Uterus (tissue), 4 donors: ENCODE results near the gene CD2AP. TPM values are rescaled to one million over a fixed set of nuclear protein-coding genes. Genes with fewer than 3 reads are reported as not detected.

Experiments
- DNase-seq, 2 donors: peaks; one replicate each; pipeline ENCODE4 v3.0.0-alpha.2; 2019 to 2020
- H3K27ac ChIP-seq, 2 donors: fragments of 200-600 bp; sonication (generic); 1 replicate in 1 of 2; 2 replicates in 1 of 2; pipeline ENCODE4 v1.5.1; 2016 to 2018
- H3K27me3 ChIP-seq, 2 donors: fragments of 200-600 bp; sonication (generic); one replicate each; pipeline ENCODE4 v1.5.1; 2018 to 2019; ENCODE audit warnings: control low read depth in 1 of 2
- H3K36me3 ChIP-seq, 2 donors: fragments of 200-600 bp; sonication (generic); one replicate each; pipeline ENCODE4 v1.5.1; 2019; ENCODE audit warnings: control low read depth in 1 of 2
- H3K4me1 ChIP-seq, 2 donors: fragments of 200-600 bp; sonication (generic); one replicate each; pipeline ENCODE4 v1.5.1; 2018 to 2019; ENCODE audit warnings: control low read depth in 1 of 2
- H3K4me3 ChIP-seq, 2 donors: fragments of 200-600 bp; sonication (generic); 1 replicate in 1 of 2; 2 replicates in 1 of 2; pipeline ENCODE4 v1.5.1; 2018 to 2019; ENCODE audit warnings: mild to moderate bottlenecking in 1 of 2
- H3K9me3 ChIP-seq, 2 donors: fragments of 200-600 bp; sonication (generic); one replicate each; pipeline ENCODE4 v1.5.1; 2019; ENCODE audit warnings: control low read depth in 1 of 2
- POLR2A ChIP-seq, 2 donors: fragments of 450-650 bp; IDR thresholded peaks; one replicate each; pipeline ENCODE4 v1.6.1; 2016; ENCODE audit warnings: antibody characterized with exemption in 2 of 2, mild to moderate bottlenecking in 1 of 2, moderate library complexity in 1 of 2
- intact Hi-C: fragments of 100-400 bp; cut with DNase I; formaldehyde crosslinking; loops from one replicate; pipeline ENCODE4 v1.15.1; 2023; ENCODE audit warnings: low total_unique reads
- total RNA-seq, 4 donors: library from RNA; depleted of rRNA in 3 of 4; stranded (reverse); fragments of >200 nt in 3 of 4; gene quantifications; one replicate each; pipeline versions ENCODE4 v1.1.0 to v1.2.4, GENCODE V29; 2014 to 2023
- TF ChIP-seq, protein P1 (sequence below), 4 experiments: fragments of 200-600 bp in 2 of 4; fragments of 450-650 bp in 2 of 4; sonication (generic) in 2 of 4; IDR thresholded peaks; one replicate each; pipeline ENCODE4 v1.5.1; 2016 to 2019; ENCODE audit warnings: antibody characterized with exemption in 4 of 4, mild to moderate bottlenecking in 2 of 4, moderate library complexity in 1 of 4
- donor health status: DM: yes; HTN: yes; CAD: no.

CD2AP gene
- total RNA-seq, 4 donors from 2014 or later, result 11.0 to 63.9 (median 24.3) TPM

- Histone ChIP-seq H3K36me3 (no peaks in the 10 kb centered on the region), H3K27me3 (no peaks in the 10 kb centered on the region), H3K9me3 (no peaks in the 10 kb centered on the region), H3K4me3 (no peak overlapping the region), H3K4me1 (no peaks in the 10 kb centered on the region), H3K27ac (no peak overlapping the region)
- no peak for DNase-seq
- no peak for TF ChIP-seq POLR2A (IDR thresholded peaks at IDR 0.05)
- TF ChIP-seq, protein P1, sequence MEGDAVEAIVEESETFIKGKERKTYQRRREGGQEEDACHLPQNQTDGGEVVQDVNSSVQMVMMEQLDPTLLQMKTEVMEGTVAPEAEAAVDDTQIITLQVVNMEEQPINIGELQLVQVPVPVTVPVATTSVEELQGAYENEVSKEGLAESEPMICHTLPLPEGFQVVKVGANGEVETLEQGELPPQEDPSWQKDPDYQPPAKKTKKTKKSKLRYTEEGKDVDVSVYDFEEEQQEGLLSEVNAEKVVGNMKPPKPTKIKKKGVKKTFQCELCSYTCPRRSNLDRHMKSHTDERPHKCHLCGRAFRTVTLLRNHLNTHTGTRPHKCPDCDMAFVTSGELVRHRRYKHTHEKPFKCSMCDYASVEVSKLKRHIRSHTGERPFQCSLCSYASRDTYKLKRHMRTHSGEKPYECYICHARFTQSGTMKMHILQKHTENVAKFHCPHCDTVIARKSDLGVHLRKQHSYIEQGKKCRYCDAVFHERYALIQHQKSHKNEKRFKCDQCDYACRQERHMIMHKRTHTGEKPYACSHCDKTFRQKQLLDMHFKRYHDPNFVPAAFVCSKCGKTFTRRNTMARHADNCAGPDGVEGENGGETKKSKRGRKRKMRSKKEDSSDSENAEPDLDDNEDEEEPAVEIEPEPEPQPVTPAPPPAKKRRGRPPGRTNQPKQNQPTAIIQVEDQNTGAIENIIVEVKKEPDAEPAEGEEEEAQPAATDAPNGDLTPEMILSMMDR (IDR thresholded peaks at IDR 0.05), result no peak
- intact Hi-C loops, result no loop called here
Measured at GRCh38 chr6:47527274-47527673, 49.7 kb downstream of the CD2AP start.

- intact Hi-C loops, result no loop called here
- DNase-seq, result no peak
- Histone ChIP-seq H3K27ac (no peak overlapping the region), H3K9me3 (no peaks in the 10 kb centered on the region), H3K4me1 (no peaks in the 10 kb centered on the region), H3K4me3 (no peak overlapping the region), H3K27me3 (no peaks in the 10 kb centered on the region), H3K36me3 (no peaks in the 10 kb centered on the region)
- TF ChIP-seq, protein P1 (IDR thresholded peaks at IDR 0.05), result no peak
- TF ChIP-seq POLR2A (IDR thresholded peaks at IDR 0.05), result no peak
Measured at GRCh38 chr6:47529734-47530133, 52.1 kb downstream of the CD2AP start.

DNA sequence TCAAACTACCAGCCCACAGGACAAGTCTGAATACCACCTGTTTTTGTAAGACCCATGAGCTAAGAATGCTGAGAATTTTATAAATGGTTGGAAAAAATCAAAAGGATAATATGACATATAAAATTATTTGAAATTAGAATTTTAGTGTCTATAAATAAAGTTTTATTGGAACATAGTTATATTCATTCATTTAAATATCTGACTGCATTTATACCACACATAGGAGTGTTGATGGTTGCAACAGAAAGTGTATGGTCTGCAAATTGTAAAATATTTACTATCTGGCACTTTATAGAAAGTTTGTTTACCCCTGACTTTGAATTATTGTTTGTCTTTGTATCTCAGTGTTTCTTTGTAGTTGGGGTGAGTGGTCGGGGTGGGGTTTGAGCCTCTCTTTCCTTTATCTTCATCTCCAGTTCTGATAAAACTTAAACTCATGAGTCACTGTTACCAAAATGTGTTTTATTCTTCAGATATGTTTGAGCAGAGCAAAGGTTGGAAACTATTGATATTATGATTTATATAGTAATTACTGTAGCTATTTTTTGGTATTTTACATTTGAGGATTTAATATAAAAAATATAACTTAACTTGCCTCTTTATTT lies 55.5 kb downstream of the CD2AP start:
- H3K9me3 ChIP-seq, result no peaks in the 10 kb centered on the region
- H3K27me3 ChIP-seq, result no peaks in the 10 kb centered on the region
- DNase-seq, result no peak
- TF ChIP-seq, protein P1 (IDR thresholded peaks at IDR 0.05), result no peak
- no peak for TF ChIP-seq POLR2A (IDR thresholded peaks at IDR 0.05)
- H3K36me3 ChIP-seq, result no peaks in the 10 kb centered on the region
- H3K27ac ChIP-seq, result no peak overlapping the region
- H3K4me1 ChIP-seq, result no peaks in the 10 kb centered on the region
- no peak overlapping the region for H3K4me3 ChIP-seq
- intact Hi-C loops, result no loop called here

DNA sequence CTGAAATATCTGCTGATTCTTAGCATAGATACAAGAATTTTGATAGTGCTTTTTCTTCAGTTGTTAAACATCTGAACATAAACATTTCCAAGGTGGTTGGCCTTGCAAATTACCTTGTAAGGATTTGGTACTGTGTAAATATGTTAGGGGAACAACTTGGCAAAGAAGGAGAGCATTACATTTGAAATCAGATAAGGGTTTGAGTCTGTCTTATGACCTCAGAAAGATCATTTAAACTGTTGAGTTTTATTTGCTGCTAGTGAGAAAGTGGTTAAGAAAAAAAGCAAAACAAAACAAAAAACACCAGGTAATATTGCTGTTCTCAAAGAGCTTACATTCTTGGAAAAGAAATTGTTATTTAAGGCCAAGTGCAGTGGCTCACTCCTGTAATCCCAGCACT lies 56.5 kb downstream of the CD2AP start:
- no peak for DNase-seq
- Histone ChIP-seq H3K9me3 (no peaks in the 10 kb centered on the region), H3K4me3 (no peak overlapping the region), H3K27ac (no peak overlapping the region), H3K36me3 (no peaks in the 10 kb centered on the region), H3K27me3 (no peaks in the 10 kb centered on the region), H3K4me1 (no peaks in the 10 kb centered on the region)
- intact Hi-C loops, result no loop called here
- TF ChIP-seq, protein P1 (IDR thresholded peaks at IDR 0.05), result no peak
- TF ChIP-seq POLR2A (IDR thresholded peaks at IDR 0.05), result no peak

DNA sequence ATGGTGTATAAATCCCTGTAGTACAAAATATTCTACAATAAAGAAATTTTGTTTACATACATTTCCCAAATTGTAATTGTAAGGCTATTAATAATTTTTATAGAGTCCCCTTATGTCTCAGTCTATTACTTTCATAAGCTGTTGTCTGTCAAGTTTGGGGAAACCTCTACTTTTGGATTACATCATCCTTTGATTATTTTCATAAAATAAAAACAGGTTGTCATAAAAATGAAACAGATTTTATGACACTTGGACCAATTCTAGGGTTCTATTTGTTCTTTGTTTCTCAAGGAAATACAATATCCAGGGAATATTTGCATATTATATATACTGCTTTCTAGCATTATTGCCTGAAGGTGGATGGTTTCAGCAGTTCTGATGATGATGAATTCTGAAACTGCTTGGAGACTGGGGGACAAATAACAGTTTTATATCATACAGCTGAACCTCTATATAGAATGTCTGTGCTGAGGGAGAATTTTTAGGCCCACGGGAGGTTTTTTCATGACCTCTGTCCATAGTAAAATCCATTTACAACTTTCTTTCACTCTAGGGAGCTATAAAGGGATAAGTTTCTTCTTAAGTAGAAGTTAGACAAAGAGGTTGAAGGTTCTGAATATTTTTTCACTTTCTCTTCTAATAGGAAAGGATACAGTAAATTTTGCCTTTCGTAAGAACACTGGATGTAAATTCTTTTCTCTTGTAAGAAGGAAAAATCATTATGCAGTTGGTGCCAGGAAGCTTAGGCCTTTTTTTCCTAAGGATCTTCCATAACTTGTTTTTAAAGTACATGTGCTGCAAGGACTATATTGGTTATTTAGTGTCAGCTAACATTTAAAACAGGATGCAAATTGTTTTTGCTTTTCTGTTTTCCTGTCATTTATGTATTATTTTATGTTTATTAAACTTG lies 58.0 kb downstream of the CD2AP start:
- no peaks in the 10 kb centered on the region for H3K36me3 ChIP-seq
- no peak for DNase-seq
- H3K4me3 ChIP-seq, result no peak overlapping the region
- H3K9me3 ChIP-seq, result no peaks in the 10 kb centered on the region
- intact Hi-C loops, result no loop called here
- H3K4me1 ChIP-seq, result no peaks in the 10 kb centered on the region
- TF ChIP-seq, protein P1 (IDR thresholded peaks at IDR 0.05), result no peak
- TF ChIP-seq POLR2A (IDR thresholded peaks at IDR 0.05), result no peak
- no peak overlapping the region for H3K27ac ChIP-seq
- no peaks in the 10 kb centered on the region for H3K27me3 ChIP-seq
